Inflammatory macrophage treated with lipopolysaccharide for 1 hour (primary cell): ENCODE data around the gene HS3ST5.
"Not testable (repeated sequence)": the region's sequence is repeated elsewhere in the genome, so short reads cannot be mapped to it uniquely, and the experiment has no call there.

Experiments
- DNase-seq, 2 donors: peaks; one replicate each; pipeline ENCODE4 v3.0.0-alpha.2; 2020 to 2022

Gene HS3ST5

DNA sequence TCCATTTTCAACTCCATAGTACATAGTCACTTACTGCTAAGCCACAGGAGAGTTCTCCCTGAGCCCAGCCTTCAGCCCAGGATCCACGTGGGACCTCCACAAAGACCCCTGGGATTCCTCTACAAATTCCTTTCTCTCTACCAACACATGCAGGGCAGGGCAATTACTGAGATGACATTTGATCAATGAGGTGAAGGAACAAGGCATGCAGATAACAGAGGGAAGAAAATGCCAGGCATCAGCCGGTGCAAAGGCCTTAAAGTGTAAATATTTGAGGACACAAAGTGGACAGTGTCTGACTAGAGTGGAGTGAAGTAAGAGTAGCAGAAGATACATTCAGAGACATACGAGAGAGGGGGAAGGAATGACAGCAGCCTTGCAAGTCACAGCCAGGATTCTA is 70.2 kb downstream of the HS3ST5 start:
- no peak for DNase-seq

DNA sequence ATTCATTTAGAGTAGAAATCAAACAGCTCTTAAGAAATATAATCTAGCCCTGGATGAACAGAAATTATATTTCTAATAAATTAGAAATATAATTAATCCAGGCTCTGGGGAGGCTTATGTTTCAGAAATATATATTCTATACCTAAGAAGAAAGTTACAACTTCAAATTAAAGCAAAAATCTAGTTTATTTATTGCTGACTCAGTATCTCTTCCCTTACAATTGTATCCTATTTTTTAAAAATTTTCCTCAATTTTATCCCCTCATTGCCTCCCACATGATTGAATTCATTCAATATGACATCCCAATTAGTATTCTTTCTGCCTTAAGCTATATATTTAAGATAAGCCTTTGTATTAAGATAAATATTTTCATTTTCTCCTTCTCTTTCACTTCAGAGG is 71.4 kb downstream of the HS3ST5 start:
- DNase-seq, result no peak

DNA sequence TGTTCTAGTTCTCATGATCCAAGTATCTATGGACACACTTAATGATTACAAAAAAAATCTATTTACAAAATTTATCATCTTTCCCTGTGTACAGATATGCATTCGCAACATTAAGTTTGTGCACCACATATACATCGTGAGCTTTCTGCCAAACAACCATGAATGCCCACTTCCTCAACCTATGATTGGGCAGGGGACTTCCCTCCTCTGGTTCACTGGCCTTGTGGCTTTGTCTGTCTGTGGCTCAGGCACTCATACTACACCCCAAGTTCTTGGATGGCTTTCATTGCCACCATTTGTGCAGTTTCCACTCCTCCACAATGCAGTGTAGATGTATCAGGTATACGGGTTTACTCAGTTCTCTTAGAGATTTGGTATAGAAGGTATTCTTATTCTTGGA is 74.9 kb downstream of the HS3ST5 start:
- no peak for DNase-seq

DNA sequence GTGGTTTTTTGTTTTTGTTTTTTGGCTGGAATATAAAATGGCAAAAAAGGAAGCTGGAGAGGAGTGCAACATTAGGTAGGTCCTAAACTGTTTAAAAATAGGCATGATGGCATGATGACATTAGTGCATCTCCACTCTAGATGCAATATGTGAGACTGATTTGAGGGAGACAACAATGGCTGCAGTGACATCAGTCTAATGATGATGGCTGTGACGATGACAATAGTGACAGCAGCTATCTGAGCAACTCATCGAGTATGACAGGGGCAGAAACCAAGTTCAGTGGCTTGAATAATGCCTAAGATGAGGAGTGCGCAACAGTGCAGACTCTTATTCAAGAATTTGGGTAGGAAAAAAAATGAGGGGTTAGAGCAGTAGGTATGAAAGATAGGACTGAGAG is 82.0 kb downstream of the HS3ST5 start:
- no peak for DNase-seq

DNA sequence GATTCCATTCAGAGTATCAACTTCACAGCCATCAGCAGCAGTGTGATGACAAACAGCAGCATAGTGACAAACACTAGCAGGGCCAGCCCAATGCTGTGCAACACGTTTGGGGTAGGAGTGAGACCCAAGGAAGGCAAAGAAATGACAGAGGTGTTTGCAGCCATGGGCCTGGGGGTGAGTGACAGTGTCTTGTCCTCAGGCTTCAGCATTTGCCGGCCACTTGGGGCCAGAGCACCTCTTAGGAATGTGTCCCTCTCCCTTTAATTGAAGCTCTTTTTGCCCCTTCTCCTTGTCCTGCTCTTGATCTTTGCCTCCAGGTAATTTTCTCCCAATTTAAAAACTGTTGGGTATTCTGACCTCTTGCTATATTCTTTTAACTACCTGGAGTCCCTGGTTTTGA is 84.4 kb downstream of the HS3ST5 start:
- no peak for DNase-seq

DNA sequence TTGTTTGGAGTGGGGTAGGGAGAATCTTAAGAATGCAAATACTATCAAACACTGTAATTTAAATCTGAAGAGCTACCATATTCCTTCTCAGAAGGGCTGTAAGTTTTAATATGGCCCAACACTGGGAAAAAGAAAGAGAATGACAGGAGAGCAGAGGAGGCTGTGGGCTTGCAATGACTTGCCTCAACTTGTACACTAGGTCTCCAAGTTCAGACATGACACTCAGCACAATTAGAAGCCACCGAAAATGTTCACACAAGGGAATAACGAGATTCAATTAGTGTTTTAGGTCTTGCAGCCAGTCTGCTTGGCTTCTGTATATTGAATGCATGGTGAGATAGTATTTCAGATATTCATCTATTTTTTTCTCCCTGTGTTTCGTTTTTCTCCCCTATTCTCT is 89.4 kb downstream of the HS3ST5 start:
- DNase-seq, result no peak

DNA sequence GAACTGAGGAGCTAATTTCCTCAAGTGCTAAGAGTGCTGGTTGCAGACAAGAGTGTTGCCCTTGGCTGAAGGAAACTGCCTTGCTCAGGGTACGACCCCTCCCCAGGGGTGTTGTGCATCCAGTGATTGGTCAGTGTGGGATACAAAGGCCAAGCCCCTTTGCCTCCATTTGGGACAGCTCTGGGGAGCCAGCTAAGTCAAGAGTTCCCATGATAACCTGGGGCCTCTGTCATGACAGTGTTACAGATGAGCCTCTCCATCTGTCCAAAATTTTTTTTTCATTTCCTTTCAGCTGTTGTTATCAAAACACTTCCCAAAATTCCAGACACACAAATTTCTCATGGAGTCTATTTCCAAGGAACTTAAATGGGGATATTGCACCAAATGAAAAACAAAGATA is 93.3 kb downstream of the HS3ST5 start:
- DNase-seq, result no peak

DNA sequence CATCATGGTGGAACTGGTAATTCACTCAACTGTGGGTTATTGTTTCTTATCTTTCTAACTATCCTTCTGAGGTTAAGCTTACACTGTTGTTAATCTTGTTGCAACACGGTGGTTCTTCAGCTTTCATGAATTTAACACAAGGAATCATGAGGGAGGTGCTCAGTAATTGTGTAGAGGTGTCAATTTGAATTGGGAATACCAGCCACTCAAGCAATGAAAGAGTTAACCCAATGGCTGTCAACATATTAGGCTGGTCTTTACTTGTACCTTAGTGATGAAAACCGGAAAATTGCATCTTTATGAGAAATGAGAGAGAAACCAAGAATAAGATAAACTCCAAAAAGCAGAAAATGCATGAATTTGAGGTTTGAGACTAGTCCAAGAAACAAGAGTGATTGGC is 95.7 kb downstream of the HS3ST5 start:
- DNase-seq, result no peak

DNA sequence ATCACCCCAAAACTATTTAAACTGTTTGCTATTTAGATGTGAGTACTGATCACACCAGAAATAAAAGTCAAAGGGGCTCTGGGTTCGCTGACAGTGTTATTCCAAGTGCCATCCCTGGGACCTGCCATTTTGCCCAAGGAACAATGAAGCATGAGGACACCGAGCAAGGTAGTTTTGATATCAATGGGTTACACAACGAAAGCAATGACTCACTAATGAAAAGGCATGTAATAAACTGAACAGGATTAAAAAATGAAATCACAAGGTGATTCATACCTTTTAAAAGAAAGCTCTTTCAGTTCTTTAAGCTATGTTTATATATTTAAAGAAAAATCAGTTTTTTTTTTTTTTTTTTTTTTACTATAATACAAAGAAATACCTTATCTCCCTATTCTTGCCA is 102.0 kb downstream of the HS3ST5 start:
- DNase-seq, result no peak

DNA sequence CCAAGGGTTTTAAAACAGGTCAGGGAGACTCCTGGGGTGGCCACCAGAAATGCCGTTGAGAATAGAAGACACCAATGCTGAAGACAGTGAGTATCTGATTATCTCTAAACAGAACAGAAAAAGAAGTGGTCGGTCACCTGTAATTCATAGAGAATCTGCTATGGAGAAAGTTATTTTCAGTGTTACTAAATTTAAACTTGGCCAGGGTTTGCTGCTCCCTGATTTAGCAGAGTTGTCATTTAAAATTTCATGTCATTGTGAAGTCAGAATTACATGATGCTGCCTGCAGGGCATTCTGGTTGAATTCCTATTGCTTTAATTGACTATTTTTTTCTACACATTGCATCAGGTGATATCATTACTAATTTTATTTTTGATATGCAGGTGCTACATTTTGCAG is 114.1 kb downstream of the HS3ST5 start:
- no peak for DNase-seq

DNA sequence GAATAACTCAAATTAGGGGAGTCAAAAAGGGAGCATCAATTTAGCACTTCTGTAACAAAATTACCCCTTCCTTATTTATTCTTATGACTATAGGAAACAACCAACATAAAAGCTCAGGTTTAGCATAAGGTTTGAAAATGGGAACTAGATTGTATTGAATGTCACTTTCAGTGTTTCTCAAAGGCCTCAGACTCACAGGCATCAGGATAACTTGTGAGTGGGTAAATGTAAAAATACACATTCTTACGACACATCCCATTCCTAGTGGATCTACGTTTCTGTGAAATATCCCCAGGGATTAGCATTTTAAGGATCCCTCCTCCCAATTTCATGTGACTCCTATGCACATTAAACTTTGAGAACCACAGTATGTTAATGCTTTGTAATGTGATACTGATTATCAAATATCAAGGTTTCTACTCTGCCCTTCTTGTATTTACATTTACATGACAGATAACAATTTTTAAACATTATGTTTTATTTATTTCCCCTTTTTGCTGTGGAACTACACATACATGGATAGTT is 114.8 kb downstream of the HS3ST5 start:
- no peak for DNase-seq

DNA sequence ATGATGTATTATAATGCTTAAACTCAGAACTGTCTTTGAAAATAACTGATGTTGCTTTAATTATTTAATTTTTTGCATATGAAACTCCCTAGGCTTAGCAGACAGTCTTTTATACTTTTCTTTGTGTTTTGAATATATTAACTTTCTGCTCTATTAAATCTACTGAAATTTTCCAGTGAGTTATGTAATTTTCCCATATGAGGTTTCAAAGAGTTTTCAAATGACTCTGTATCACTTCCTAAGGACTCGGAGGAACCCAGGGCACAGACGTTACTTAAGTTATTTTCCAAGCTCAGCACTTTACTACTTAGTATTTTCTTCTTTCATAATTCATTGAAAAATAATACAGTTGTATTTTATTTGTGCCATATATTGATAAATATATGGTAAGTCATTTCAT is 122.6 kb downstream of the HS3ST5 start:
- no peak for DNase-seq

DNA sequence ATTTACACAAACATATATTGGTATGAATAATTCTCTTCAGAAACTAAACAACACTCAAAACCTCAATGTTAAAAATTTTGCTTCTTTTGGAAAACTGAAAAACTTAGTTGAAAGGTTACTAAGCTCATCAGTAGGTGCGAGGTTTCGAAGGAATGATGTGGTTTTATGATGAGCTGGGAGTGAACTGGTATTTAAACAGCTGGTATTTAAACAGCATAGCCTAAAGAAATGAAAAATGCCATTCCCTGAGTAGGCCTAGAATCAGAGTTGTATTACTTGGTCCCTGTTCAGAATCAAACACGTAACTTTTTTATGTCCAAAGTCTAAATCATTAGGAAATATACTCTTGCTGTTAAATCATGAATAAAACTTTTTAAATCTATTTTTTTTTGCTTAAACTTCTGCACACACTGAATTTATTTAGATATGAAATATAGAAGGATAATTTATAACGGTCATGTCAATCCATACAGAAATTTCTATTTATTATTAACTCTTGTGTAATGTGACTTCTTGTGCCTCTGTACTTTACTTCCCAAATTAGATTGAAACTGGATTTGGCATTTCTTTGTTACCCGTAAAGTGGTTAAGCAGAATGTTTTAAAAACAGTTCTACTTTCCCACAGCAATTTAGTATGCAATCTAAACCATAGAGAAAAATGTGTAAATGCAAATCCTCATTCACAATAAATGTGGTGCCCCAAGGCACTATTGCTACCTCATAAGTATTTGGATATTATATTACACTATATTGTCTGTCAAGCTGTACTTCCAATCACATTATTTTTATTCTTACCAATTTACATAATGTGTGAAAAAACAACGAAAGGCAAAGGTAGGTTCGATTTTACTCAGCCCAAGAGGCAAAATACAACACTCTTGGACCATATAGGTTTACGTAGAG is 124.1 kb downstream of the HS3ST5 start:
- no peak for DNase-seq

DNA sequence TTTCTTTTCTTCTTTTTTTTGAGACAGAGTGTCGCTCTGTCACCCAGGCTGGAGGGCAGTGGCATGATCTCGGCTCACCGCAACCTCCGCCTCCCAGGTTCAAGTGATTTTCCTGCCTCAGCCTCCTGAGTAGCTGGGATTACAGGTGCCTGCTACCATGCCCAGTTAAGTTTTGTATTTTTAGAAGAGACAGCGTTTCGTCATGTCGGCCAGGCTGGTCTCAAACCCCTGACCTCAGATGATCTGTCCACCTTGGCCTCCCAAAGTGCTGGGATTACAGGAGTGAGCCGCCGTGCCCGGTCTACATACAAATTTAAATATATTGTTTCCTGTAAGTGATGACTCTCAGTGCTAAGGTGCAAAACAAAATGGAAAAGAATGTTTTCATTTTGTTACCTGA is 124.8 kb downstream of the HS3ST5 start:
- DNase-seq, result not testable (repeated sequence)

DNA sequence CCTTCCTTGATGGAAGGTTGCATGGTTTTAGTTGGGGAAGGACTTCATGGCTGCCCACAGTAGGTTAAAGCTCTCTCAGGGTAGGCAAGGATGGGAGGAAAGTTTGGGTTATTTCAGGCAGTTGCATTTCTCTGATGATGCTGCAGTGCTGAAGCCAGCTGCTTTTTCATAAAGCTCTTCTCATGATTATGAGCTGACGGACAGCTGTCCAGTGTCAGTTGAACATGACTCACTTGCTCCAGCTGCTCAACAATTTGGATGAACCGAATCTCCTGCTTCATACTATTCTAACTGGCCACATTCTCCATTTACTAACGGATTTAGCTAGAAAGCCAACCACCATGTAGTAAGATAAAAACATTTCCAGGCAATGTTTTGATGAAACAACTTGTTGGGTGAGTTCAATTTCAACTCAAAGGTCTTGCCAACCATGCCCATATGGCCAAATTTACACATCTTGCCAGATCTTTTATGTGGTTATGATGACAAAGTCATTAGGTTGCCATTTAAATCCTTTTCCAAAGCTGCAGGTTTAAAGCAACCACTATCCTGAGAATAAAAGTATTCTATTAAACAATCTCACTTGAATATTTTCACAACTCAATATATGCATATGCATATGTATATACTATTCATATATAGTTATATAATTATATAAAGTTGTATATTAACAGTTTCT is 125.9 kb downstream of the HS3ST5 start:
- no peak for DNase-seq

DNA sequence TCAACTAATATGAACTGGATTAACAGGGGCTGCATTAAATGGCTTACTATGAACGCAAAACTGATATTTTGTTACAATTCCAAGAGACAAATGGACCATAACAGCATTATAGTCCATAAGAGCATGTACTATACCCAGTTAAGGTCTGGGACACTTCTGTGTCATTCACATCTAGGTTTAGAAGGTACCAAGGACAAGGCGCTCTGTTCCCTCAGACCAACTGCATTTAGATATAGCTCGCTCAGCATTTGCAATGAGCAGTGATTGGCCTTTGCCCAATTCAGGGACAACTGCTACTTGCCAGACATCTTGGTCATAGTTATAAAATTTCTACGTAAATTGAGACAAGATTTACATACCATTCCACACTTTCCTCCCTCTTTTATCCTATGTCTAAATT is 132.4 kb downstream of the HS3ST5 start:
- DNase-seq, result no peak

DNA sequence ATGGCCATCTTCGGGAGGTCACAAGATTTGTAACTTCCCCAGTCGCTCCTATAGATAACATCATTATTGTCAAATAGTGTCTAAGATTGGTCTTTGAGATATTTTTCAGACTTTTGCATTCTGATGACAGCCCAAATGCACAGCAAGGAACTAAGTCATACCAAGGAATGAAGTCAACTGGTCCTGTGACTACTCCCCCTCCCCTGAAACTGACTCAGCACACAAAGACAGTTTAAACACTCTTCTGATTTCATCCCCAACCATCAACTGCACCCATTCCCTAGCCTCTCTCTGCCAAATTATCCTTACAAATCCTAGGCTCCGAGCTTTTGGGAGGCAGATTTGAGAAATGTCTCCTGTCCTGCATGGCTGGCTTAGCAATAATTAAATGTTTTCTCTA is 139.4 kb downstream of the HS3ST5 start:
- DNase-seq, result no peak

DNA sequence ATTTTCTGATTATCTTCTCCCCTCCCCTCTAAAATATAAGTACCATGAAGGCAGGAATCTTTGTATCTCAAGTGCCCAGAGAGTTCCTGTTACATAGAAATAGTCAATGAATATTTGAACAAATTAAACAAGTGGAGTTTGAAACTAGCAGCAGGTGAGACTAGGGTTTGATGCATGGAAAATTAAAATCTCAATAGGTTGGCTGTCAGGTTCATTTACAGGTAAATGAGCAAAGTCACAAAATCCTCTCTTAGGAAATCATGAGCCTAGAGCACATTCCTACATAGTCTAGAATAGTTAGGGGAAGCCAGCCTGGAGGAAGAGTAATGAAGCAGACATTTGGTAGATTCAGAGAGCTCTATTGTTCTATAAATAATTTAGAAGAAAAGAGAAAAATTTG is 140.4 kb downstream of the HS3ST5 start:
- DNase-seq, result no peak

DNA sequence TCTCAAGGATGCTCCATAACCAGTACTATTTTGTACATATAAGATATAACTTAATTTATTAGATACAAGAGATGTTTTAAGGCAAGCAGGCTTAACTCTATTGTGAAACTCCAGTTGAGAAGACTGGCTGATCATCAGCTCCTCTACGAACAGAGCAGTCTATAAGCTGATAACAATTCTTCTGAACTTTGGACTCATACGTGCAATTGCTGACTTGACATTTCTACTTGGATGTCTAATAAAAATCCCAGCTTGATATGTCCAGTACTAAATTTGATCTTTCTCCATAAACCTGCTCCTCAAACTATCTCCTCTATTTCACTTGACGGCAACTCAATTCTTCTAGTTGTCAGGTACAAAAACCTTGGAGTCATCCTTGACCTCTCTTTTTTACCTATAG is 141.9 kb downstream of the HS3ST5 start:
- no peak for DNase-seq

DNA sequence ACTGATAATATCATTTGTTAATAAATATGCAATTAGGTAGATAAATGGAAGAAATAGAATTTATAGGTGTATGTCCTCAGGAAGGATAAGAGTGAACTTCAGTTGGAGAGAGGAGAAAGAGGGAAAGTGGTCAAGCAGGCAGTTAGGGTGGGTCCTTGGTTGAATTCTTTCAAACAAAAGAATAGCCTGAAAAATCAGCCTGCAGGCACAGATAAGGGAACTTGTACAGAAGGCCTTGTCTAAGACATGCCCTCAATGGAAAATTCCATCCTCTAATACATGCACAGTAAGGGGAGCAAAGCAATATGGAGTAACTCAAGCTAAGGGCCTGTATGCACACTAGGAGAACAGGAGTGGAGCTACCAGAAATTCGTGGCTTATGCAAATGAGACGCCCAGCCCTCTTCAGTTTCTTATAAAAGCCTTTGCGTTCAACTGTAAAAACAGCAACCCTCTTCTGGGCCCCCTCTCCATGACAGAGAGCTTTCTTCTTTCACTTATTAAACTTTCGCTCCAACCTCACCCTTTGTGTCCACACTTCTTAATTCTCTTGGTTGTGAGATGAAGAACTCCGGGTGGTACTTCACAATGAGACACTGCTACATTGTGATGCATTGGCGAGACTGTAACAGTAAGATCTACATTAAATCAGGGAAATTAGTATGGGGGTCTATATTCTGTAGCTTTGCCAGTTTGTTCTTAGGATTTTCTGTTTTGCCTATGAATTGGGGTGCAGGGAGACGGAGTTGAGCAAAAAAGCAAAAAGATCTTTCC is 147.0 kb downstream of the HS3ST5 start:
- no peak for DNase-seq

DNA sequence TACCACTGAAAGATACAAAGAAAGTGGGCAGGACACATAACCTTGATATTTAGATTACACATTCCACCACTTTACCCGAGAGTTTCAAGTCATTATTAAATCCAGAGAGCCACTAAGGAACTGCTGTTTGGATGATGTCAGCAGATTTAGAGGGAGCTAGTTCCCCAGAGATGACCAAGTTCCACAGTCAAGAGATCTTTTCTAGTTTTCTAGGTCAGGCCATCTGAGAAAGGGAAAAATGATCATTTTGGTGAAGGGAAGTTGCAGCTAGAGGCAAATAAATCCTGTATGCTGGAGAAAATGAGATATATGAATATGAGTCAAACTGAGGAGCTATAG is 147.8 kb downstream of the HS3ST5 start:
- DNase-seq, result no peak

DNA sequence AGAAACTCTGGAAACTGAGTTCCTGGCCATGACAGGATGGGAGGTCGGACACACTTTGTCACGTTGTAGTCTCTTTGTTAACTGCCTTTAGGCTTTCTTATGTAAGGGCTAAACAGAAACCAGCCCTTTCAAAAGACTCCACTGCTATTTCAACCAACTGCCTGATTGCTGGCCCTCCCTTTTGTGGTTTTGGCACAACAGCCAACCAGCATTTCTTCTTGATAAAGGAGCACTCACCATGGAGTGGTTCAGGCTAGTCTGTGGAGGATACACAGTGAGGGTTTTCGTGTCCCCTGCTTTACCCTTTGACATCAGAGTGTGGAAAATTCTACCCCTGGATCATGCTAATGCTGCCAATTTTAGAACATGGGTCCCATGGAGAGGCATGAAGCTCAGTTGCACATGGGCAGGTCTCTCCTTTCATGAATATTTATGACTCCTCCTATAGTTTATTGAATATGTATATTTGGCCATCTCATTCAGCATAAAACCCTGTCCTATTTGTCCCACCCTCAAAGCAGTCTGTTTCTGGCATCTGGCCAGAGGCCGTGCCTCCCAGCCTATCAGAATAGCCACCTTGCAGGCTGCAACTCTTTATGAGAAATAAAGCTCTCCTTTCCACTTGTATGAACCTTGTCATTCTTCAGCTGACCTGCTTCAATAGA is 148.3 kb downstream of the HS3ST5 start:
- DNase-seq, result no peak

DNA sequence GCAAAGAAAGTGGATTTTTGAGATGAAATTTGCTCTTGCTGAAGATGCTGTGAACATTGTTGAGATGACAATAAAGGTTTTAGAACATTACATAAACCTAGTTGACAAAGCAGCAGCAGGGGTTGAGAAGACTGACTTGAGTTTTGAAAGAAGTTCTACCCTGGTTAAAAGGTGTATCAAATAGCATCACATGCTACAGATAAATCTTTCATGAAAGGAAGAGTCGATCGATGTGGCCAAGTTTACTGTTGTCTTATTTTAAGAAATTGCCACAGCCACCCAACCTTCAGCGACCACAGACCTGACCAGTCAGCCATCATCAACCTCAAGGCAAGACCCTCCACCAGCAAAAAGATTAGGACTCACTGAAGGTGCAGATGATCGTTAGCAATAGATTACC is 155.3 kb downstream of the HS3ST5 start:
- DNase-seq, result no peak
